Heart left ventricle (tissue), 16 donors: Measurements from ENCODE around the gene NRCAM. TPM values are rescaled to one million over a fixed set of nuclear protein-coding genes. Genes with fewer than 3 reads are reported as not detected.

Source experiments
- ATAC-seq, 4 donors: fragments of 200-7000 bp; cut with Tn5 transposase; one replicate each; pipeline ENCODE4 v1.9.1; 2020 to 2022; ENCODE audit warnings: moderate library complexity in 4 of 4, mild to moderate bottlenecking in 3 of 4, moderate number of reproducible peaks in 1 of 4
- DNase-seq, 5 donors: peaks; one replicate each; pipeline ENCODE4 v3.0.0-alpha.2; 2020
- H3K27ac ChIP-seq, 12 donors: fragments of 200-600 bp; sonication (generic) in 4 of 12; one replicate each; pipeline versions ENCODE4 v1.5.0 to v1.8.0; 2016 to 2022; ENCODE audit warnings: mild to moderate bottlenecking in 2 of 12
- H3K27me3 ChIP-seq, 9 donors: fragments of 200-600 bp; sonication (generic) in 2 of 9; one replicate each; pipeline versions ENCODE4 v1.5.1 to v1.8.0; 2016 to 2022; ENCODE audit warnings: mild to moderate bottlenecking in 3 of 9
- H3K36me3 ChIP-seq, 9 donors: fragments of 200-600 bp; sonication (generic) in 2 of 9; one replicate each; pipeline versions ENCODE4 v1.5.0 to v1.8.0; 2018 to 2022; ENCODE audit warnings: mild to moderate bottlenecking in 2 of 9
- H3K4me1 ChIP-seq, 12 donors: fragments of 200-600 bp; sonication (generic) in 4 of 12; one replicate each; pipeline versions ENCODE4 v1.5.0 to v1.8.0; 2016 to 2022; ENCODE audit warnings: mild to moderate bottlenecking in 3 of 12
- H3K4me3 ChIP-seq, 12 donors: fragments of 200-600 bp; sonication (generic) in 4 of 12; one replicate each; pipeline versions ENCODE4 v1.5.0 to v1.8.0; 2017 to 2022; ENCODE audit warnings: mild to moderate bottlenecking in 9 of 12, moderate library complexity in 4 of 12
- H3K9me3 ChIP-seq, 12 donors: fragments of 200-600 bp; sonication (generic) in 4 of 12; one replicate each; pipeline versions ENCODE4 v1.5.0 to v1.8.0; 2016 to 2022; ENCODE audit warnings: mild to moderate bottlenecking in 1 of 12
- POLR2A ChIP-seq, 2 donors: fragments of 450-650 bp; IDR thresholded peaks; one replicate each; pipeline ENCODE4 v1.6.1; 2017; ENCODE audit warnings: antibody characterized with exemption in 2 of 2, mild to moderate bottlenecking in 2 of 2, moderate library complexity in 2 of 2
- WGBS, 4 donors: extraction: QIAGEN DNeasy Blood & Tissue Kit in 2 of 4; methylation state at CpG; one replicate each; pipeline versions ENCODE4 v1.1.5 to v1.1.7; 2013 to 2018; 5-methylcytosine and 5-hydroxymethylcytosine counted together
- intact Hi-C, 10 donors: fragments of 100-400 bp; cut with DNase I; formaldehyde crosslinking; loops; one replicate each; pipeline versions ENCODE4 v1.11.1 to v1.14.2; 2022
- polyA plus RNA-seq, 2 donors: library from polyadenylated mRNA; stranded (reverse); fragments of 200-250 nt; gene quantifications; one replicate each; pipeline ENCODE4 v1.2.3, GENCODE V29; 2013
- total RNA-seq, 9 donors: library from RNA; depleted of rRNA in 2 of 9; stranded (reverse); fragments of >200 nt in 2 of 9; fragmentation: NEBNext Ultra II Directional in 3 of 9; extraction: Animal tissue kit (Norgen Biotek cat#: 25700) in 3 of 9; gene quantifications; one replicate each; pipeline versions ENCODE4 v1.1.0 to v1.2.4, GENCODE V29; 2016 to 2023
- TF ChIP-seq, protein P1 (sequence below), 12 donors: fragments of 200-600 bp; sonication (generic) in 4 of 12; IDR thresholded peaks; one replicate each; pipeline versions ENCODE4 v1.5.0 to v1.8.0; 2018 to 2022; ENCODE audit warnings: antibody characterized with exemption in 12 of 12, mild to moderate bottlenecking in 5 of 12
- donor health status: ischemic (EF 13 %, LVEDD 7.1; RV severe dilation, severe dysfunction).
- donor health status: healthy with polysubstance abuse.
- donor health status: DM: no; HTN: yes; CAD: no.
- donor health status: DM: no; HTN: no; CAD: no.
- donor health status: ischemic (EF 25% LVEDD 6.9; RV normal size, moderate dysfunction).
- donor health status: ischemic (EF 25% LVEDD 5.7; RV mildly dilated, moderate dysfunction).
- donor health status: healthy.
- donor health status: DM: yes; HTN: yes; CAD: no.
- donor health status: ischemic (EF 35%, LVEDD 5.7; RV mildly dilated, moderate dysfunction).
- donor health status: nonischemic (EF 11% LVEDD 7.7; RV severe dilation, severe dysfunction).
- donor health status: DM: yes; HTN: yes; CAD: no.
- donor health status: PGD.
- donor health status: ischemic (EF 29% LVEDD 5.4; RV normal size, mild dysfunction).
- donor health status: nonischemic (EF 23%, LVEDD 6.1; RV moderate dilation, normal function).

NRCAM gene
- total and polyA plus RNA-seq, 11 donors: 0.07 to 2.5 (median 0.36) TPM

- Histone ChIP-seq H3K36me3 (no peaks in the 10 kb centered on the region), H3K27me3 (no peaks in the 10 kb centered on the region), H3K9me3 (no peaks in the 10 kb centered on the region), H3K27ac (no peak overlapping the region), H3K4me1 (no peaks in the 10 kb centered on the region), H3K4me3 (no peak overlapping the region)
- intact Hi-C loops: no loop called here
- DNase-seq (no peak), ATAC-seq (no peak)
- TF ChIP-seq, protein P1, sequence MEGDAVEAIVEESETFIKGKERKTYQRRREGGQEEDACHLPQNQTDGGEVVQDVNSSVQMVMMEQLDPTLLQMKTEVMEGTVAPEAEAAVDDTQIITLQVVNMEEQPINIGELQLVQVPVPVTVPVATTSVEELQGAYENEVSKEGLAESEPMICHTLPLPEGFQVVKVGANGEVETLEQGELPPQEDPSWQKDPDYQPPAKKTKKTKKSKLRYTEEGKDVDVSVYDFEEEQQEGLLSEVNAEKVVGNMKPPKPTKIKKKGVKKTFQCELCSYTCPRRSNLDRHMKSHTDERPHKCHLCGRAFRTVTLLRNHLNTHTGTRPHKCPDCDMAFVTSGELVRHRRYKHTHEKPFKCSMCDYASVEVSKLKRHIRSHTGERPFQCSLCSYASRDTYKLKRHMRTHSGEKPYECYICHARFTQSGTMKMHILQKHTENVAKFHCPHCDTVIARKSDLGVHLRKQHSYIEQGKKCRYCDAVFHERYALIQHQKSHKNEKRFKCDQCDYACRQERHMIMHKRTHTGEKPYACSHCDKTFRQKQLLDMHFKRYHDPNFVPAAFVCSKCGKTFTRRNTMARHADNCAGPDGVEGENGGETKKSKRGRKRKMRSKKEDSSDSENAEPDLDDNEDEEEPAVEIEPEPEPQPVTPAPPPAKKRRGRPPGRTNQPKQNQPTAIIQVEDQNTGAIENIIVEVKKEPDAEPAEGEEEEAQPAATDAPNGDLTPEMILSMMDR (IDR thresholded peaks at IDR 0.05): no peak
- TF ChIP-seq POLR2A (IDR thresholded peaks at IDR 0.05): no peak
- WGBS, 4 donors: 78 to 83% (median 80%) methylated on average over 6 of the region's 6 CpGs
Measured at GRCh38 chr7:108253275-108254044, 202.8 kb downstream of the NRCAM start.

DNA sequence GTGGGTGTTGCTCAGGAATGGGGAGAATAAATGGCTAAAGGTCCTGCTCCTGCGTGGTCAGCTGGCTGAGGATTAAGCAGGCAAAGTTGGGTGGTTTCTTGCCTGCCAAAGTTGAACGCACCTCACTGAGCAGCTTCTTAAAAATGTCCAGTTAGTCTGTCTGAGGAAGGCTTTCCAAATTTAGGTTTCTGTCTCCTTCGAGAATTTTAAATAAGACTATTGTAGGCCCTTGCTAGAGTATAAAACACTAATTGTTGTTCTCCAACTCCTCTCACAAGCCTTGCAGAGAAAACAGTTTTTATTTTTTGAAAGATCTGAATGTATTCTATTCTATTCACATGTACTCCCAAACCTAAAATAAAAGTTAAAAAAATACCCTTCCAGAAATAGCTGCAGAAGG is 204.1 kb downstream of the NRCAM start:
- Histone ChIP-seq H3K9me3 (no peaks in the 10 kb centered on the region), H3K36me3 (no peaks in the 10 kb centered on the region), H3K27ac (no peak overlapping the region), H3K4me1 (no peaks in the 10 kb centered on the region), H3K27me3 (no peaks in the 10 kb centered on the region), H3K4me3 (no peak overlapping the region)
- intact Hi-C loops: no loop called here
- DNase-seq (no peak), ATAC-seq (no peak)
- WGBS, 4 donors: 82 to 85% (median 84%) methylated on average over 3 of the region's 3 CpGs
- TF ChIP-seq POLR2A (IDR thresholded peaks at IDR 0.05): no peak
- TF ChIP-seq, protein P1 (IDR thresholded peaks at IDR 0.05): no peak

DNA sequence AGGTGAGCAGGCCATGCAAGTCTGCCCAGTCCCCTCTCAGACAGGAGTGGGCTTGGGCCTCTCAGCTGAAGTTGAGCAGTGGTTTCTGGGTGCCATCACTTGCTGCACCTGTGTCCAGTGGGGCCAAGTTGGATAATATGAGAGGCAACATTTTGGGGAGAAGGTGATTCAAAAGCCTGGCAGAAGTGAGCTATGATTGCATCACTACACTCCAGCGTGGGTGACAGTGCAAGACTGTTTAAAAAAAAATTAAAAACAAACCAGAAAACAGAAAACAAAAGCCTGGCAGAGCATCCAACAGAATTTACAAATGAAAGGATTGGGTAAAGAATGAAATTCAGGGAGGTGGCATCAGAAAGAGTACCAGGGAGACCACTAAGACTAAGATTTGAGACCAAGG is 204.5 kb downstream of the NRCAM start:
- TF ChIP-seq, protein P1 (IDR thresholded peaks at IDR 0.05): no peak
- no peak for TF ChIP-seq POLR2A (IDR thresholded peaks at IDR 0.05)
- intact Hi-C loops: no loop called here
- 54 to 74% (median 62%) methylated on average over 1 of the region's 1 CpG for WGBS, 4 donors
- Histone ChIP-seq H3K9me3 (no peaks in the 10 kb centered on the region), H3K4me3 (no peak overlapping the region), H3K4me1 (no peaks in the 10 kb centered on the region), H3K36me3 (no peaks in the 10 kb centered on the region), H3K27me3 (no peaks in the 10 kb centered on the region), H3K27ac (no peak overlapping the region)
- no peak for ATAC-seq
- no peak for DNase-seq

GRCh38 chr7:108249453-108249852 is 206.8 kb downstream of the NRCAM start:
- 69 to 76% (median 72%) methylated on average over 1 of the region's 1 CpG for WGBS, 4 donors
- Histone ChIP-seq H3K9me3 (no peaks in the 10 kb centered on the region), H3K27me3 (no peaks in the 10 kb centered on the region), H3K27ac (no peak overlapping the region), H3K4me3 (no peak overlapping the region), H3K36me3 (no peaks in the 10 kb centered on the region), H3K4me1 (peaks cover 0 to 3% (median 0%) of the 10 kb centered on the region in 12 donors)
- intact Hi-C loops: no loop called here
- DNase-seq (no peak), ATAC-seq (no peak)
- TF ChIP-seq, protein P1 (IDR thresholded peaks at IDR 0.05): no peak
- TF ChIP-seq POLR2A (IDR thresholded peaks at IDR 0.05): no peak
